NCI-H345 (cell line): Measurements from ENCODE around the gene ZNHIT2.

Experiments
- DNase-seq: peaks from one replicate; lab custom pipeline; 2025; lab: John Stamatoyannopoulos, UW

The ZNHIT2 gene

DNA sequence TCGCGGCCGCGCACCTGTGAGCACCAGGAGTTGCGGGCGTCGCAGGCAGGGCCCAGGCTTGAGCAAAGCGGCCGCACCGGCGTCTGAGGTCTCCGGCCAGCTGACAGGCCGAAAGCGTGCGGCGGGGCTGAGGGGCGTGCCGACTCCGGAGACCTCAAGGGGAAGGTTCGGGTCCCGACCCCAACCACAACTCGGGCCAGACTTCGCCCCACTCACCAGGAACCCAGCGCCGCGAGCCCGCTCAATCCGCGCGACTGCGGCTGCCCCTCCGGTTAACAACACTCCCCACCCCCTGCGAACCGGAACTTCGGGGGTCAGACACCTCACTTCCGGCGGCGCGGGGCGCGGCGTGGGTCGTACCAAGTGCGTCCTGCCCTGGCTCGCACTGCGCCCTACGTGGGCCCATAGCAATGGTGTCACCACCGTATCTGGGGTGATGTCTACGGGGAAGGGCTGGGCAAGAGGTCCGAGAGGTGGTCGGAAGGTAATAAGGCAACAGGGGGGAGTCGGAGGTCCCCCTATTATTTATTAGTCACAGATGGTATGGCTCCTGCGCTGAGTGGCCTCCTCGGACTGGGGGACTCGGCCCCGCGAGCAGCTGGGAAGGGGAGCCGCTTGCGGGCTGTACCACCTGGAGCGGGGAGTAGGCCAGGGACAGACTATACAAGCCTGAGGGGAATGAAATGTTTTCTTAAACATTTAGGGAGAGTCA is 16.9 kb upstream of the ZNHIT2 start, which contains the start of gene SYVN1:
TSS of gene SYVN1 (minus strand) at position 280 of the 712 bp plus-strand sequence. CDS start 918 bp downstream, outside the sequence.
- DNase-seq = peak; percentile 92

DNA sequence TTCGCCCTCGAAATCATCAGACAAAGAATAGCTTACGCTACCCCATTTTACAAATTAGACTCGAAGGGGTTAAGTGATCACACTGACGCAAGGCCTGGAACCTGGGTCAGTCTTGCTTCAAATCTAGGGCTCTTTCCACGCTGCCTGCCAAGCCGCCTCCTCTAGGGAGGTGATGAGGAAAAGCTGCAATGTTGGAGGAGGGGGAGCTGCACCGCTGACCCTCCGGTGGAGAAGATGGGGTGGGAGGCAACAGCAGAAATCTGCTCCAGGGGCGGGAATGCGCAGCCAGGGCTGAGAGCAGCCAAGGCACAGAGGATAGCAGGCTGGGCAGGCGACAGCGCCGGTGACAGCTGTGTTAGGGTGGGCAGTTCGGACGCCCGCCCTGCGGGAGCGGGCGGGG is 16.2 kb upstream of the ZNHIT2 start:
- no peak for DNase-seq

DNA sequence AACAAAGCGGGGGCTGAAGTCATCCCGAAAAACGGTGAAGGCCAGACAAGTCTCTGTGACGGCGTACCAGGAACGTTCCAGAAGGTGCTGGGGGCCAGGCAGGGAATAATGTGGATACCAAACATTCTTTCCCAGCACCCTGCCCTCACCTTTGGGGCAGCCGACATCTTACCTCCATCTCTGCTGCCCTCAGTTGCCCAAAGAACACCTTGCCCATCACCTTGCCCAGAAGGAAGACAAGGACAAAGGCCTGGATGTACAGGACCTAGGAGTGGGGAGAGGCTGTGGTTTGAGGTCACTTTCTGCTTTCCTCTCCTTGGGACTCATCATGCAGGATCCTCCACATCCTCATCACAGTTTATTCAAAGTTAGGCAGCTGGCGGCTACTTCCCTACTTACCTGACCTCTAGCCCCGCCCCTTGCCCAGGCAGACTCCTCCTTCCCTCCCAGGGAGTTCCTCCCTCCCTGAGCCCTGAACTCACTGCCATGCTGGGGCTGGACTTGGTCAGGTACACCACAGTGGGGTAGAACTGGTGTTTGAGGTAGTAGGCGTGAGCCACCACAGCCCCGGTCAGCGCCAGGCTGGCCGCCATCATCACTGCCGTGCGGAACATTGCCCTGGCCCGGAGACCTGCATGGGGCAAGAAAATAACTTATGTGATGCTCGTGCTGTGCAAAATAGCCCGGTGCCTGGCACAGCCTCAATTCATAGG is 15.6 kb upstream of the ZNHIT2 start:
- peak; percentile 20 for DNase-seq

DNA sequence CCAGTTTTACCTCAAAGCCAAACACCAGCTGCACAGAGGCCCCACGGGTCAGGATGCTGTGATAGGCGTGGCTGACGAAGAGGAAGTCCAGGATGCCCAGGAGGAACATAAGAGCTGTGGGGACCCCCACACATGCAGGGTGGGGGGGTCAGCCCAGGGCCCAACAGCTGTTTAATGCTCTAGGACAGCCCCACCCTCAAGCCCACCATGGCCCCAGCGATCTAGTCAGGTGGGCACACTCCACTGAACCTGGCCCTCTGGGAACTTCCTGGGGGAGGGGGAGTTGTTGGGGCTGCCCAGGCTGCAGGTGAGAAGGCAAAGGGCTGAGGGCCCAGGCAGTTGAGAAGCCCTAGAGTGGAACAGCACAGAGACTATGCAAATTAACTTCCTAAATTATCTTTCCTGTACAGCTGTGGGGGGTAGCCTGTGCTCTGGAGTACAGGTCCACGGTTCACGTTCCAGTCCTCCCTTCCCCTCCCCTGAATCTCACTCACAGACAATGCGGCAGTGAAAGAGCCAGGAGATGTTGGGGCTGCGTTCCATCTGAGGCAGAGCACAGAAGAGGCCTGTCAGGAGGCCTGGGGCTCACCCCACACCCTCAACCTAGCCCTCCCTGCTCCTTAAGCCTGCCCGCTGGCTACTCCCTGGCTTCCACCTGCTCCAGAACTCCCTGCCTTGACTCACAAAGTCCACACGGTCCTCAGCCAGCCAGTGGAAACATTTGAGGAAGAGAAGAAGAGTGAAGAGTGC is 14.9 kb upstream of the ZNHIT2 start:
- DNase-seq = no peak

DNA sequence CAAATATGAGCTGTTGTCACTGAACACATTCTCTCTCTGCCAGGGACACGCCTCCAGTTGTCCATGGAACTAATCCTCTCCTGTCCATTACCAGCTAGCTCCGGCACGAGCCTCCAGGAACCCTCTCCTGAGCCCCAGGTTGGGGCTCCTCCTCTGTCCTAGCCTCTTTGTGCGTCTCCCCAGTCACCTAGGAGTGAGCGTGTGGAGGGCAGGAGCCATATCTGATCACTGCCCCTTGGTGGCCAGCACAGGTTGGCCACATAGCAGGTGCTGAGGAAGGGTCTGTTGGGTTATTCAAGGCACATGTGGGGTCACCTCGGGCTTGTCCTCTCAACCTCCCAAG is 14.4 kb upstream of the ZNHIT2 start:
- DNase-seq = no peak

DNA sequence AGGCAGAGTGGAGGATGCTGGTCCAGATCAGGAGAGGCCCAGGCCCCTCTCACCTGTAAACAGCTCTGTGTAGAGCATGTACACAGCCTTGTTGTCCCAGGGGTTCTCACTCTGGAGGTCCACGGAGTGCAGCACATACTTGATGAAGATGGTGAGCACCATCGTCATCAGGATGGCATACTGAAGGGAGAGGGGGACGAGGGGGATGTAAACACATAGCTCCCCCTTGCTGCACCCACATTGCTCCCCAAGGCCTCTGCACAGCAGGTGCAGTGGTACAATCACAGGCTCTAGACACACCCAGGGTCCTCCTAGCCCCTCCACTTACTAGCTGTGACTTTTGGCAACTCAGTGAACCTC is 13.9 kb upstream of the ZNHIT2 start:
- DNase-seq = no peak

DNA sequence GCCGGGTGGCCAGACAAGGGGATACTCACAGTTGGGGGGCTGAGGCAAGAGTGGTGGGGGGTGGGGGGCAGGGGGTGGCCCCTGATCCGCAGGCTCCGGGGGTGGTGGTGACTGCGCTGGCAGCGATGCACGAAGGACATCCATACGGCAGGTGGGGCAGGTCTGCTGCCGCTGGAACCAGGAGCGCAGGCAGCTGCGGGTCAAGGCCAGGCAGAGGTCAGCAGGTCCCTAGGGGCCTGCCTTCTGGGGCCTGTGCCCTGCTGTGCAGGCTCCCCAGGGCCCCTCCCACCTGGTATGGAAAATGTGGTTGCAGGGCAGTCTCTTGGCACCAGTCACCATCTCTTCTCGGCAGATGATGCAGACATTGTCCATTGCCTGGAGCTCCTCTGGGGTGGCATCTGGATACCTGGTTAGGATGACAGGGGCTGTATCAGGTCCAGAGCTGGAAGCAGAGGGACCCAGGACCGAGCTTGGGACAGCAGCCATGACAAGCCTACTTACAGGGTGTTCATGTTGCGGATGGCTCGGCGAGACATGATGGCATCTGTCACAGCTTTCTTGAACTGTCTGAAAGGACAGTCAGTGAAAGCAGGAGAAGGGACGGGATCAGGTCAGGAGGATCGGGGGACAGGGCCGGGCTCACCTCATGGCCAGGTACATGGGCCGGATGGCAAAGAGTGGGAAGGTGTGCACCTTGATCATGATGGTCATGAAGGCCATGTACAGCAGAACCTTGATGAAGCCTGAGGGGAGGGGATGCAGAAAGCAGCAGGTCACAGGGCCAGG is 13.3 kb upstream of the ZNHIT2 start:
- DNase-seq = no peak

DNA sequence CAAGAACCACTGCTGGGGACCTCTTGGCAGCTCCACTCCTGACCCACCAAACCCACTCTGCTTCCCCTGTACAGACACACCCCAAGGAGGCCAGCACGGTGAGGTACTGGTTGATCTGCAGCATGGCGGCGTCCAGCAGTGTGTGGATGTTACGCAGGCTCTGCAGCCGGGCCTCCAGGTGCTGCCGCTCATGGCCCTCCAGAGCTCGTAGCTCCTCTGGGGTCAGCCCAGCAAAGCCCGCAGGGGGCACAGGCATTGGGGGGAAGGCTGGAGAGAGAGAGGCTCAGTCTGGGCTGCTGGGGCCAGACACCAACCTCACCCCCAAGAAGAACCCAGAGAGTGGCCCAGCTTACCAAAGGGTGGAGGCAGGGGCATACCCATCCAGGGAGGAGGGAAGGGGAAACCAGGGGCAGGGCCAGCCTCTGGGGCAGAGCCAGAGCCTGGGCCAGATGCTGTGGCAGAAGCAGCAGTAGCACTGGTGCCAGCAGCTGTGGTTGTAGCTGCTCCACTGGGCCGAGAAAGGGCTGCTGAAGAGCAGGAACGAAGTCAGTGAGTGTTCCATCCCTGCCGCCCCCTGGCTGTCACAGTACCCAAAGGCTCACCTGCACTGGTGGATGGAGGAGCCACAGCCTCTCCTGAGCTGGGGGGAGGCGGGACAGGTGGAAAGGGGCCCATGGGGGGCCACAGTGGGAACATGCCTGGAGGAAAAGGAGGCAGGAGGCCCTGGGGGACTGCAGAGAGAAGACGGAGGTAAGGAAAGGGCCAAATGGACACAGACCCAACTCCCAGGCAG is 12.3 kb upstream of the ZNHIT2 start:
- no peak for DNase-seq

DNA sequence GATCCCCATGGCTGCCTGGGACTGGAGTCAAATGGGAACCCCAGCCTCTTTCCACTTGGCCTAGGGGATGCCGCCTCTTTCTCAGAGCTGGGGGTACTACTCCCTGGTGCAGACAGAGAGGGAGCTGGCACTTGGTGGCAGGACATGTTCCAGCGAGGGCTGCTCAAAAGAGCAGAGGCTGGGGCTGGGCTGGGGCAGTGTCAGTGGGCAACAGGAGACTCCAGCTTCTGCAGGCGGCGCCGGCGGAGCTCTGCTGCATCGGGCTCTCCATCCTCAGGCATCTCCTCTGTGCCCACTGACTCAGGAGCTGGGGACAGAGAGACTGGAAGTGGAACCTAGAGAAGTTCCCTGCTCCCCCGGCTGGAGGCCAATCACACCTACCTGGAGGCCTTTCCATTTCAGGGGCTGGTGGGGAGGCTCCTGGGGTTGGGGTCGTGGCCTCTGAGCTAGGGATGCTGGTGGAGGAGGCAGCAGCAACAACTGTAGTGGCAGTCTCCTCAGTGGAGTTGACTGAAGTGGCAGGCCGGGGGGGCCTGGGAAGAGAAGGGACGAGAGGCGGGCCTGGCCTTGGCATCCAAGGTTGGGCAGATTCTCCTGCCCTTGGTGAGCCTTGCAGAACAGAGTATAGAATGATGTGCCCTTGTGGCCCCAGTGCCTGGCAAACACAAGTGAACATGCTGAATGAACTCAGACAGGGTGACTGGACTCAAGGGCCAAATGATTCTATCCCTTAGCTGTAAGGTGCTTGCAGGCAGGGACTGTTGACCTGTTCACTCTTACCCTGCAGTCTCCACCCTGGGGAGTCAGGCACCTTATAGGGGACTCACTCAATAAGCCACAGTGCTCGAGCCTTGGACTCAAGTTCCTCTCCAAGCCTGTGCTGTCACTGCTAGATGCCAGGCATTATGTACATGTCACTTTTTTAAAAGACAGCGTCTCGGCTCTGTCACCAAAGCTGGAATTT is 11.0 kb upstream of the ZNHIT2 start:
- DNase-seq = no peak

DNA sequence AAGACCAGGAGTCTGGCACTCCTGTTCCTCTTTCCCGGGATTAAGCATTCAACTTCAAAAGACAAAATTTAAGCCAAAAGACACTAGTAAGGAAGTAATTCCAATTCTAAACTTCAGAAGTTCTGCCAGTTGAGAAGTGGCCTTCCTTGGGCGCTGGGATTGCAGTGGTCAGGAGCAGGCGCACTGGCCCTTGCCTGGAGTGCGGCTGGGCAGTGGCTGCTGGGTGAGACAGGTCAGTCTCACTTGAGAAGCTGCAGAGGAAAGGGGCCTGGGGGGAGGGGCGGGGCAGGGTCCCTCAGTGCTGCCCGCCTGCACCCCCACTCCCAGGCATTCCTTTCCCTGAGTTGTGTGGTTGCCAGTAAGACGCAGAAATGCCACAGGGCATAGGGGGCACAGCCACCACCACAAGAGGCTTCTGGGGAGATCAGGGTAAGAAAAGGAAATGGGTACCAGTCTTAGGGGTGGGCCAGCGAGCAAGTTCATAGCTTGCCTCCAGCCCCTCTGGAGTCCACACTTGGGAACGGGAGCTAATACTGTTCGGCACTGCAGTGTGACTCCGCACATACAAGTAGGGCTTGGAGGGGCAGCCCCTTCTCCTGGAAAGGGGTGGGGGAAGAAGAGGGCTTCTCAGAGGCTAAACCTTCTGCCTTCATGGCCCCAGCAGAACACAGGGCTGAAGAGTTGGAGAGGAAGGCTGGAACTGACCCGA is 10.1 kb upstream of the ZNHIT2 start:
- DNase-seq = no peak

DNA sequence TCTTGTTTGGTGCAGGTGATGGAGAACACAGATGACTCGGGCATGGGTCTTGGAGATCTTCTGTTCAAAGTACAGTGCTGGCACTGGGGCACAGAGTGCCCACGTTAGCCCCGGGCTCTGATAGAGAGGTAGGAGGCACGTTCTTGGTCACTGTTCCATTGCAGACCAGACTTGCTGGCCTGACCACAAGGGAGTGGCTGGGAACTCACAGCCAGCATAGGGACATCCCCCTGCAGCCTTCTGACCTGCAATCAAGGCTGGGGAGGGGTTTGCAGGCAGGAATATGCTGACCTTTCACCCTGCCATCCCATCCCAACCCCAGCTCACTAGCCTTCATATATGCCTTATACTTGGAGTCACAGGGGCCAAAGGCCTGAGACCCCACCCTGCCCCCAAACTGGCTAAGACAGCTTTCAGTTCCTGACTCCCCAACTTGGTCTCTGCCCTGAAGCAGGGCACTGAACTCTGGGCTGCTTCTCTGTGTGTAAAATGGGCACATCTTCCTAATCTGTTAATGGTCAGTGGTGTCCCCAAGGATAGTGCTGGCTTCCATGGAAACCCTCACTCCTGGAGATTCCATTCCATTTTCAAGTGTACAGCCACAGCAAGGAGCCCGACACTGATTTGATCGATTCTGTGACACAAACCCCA is 9.2 kb upstream of the ZNHIT2 start:
- DNase-seq = no peak

DNA sequence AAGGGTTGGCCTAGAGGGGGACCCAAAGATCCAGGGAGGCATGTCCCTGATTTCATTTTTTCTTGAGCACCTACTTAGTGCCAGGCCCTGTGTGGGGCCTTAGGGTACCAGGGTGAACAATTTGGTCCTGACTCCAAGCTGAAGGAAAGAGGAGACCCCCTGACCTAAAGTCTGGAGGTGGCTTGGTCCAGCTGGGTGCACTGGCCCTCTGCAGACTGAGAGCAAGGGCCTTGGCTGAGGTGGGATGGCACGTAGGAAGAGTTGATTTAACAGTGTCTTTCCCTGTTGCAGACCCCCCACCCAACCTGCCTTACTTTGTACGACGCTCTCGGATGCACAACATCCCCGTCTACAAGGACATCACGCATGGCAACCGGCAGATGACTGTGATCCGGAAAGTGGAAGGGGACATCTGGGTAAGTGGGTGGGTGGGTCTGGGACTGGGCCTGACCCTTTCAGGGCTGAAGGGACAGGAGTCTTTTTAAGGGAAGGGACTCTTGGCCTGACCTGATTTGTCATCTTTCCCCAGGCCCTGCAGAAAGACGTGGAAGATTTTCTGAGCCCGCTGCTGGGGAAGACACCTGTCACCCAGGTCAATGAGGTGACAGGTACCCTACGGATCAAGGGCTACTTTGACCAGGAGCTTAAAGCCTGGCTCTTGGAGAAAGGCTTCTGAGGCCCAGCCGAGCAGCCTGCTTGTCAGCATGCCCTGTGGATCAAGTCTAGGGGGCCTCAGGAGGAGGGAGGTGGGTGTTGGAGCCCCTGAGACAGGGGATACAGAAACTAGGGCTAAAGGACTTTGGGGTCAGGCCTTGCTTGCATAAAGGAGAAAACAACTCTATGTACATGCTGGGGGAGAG is 7.9 kb upstream of the ZNHIT2 start:
- no peak for DNase-seq

DNA sequence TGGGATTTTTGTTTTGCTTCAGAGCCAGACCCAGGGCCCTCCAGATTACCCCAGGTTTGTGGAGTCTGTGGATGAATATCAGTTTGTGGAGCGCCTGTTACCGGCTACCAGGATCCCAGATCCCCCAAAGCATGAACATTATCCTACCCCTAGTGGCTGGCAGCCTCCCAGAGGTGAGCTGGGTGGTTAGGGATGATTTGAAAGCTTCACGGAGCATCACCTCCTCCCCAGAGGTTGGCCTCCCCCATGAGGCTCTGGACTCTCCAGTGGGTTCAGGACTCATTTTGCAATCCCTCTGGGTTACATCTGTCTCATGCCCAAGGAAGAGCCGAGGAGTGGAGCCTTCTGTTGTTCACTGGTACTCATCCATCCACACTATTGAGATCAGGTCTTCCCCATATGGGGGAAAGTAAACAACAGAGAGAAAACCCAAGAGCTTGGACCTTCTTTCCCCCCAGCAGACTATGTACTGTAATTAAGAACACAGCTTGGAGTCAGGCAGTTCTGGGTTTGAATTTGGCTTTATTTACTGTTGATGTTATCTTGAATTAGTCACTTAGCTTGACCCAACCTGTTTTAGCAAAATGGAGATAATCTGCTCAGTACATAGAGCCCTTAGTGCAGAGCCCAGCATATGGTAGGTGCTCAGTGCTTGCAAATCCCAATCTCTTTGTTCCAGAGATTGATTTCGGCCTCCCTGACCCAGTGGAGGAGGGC is 7.1 kb upstream of the ZNHIT2 start:
- no peak for DNase-seq

DNA sequence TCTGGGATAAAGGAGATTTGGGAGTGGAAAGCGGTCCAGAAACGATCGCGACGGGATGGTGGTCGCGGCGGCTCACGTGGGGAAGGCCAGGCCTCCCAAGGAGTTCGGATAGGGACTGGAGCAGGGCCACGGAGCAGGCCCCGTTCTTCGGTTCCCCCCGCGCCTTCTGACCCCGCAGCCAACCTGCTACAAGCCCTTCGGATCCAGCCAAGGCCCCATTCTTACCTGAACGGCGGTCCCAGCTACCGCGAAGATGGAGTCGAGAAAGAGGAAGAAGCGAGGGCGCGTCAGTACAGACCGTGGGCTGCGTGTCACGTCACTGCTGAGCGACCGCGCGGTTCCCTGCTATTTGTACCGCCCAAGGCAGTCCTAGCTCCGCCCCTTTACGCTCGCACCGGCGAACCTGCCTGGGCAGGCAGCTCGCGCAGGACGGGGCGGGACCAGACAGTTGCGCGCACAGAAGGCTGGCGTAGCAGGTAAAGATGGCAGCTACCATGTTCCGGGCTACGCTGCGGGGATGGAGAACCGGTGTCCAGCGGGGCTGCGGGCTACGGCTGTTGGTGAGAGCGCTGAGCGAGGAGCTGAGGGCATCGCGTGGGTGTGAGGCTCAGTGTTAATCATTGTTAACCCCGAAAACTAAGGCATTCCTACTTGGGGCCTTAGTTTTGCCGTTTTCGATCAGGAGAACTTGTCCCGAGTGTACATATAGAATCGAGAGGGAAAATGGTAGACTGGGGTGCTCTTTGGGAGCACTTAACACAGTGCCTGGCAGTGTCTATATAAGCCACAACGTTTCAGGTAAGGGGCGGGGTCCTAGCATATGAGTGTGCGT is 4.6 kb upstream of the ZNHIT2 start, which contains the start of the genes FAU and MRPL49:
TSS of gene FAU (minus strand) at position 270 of the 832 bp plus-strand sequence. CDS start 321 bp downstream, outside the sequence.
TSS of gene MRPL49 (plus strand) at position 457 of the 832 bp plus-strand sequence. CDS start at position 483, 26 bp downstream.
- peak; percentile 99 for DNase-seq

DNA sequence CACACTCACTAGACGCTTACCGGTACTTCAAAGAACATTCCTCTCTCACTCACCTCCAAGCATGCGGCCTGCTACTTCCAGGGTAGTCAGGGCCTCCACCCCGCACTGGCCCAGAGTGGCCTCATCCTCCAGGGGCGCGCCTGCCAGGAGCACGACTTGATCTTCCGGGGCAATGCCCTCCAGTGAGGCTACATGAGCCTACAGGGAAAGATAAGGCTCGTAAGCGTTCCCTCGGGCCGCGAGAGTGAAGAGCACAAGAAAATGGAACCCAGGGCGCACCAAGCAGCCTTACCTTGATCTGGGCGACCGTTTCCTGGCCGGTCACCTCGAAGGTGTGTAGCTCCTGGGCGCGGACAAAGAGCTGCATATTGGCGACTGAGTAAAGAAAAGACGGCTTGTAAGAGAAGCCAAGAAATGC is 4.0 kb upstream of the ZNHIT2 start:
- DNase-seq = no peak

DNA sequence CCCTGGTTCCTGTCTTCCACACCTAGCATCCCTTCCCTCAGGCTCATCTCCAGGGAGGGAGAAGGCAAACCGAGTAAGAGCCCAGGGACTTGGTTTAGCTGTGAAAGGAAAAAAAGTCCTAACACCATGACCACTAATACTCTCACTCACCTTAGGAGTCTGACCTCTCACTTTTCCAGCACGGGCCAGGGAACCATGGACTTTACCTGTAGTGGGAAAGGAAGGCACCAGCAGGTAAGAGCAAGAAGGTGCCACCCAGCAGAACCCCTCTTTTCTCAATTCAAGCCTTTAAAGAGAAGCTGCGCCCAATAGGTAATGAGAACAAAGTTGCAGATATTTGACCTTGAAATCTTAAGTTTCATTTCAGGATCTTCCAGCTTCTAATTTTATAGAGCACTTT is 3.3 kb upstream of the ZNHIT2 start:
- DNase-seq = no peak
